Progenitor cell of endocrine pancreas (in vitro differentiated cells): Measurements from ENCODE around the gene TMX1. TPM values are rescaled to one million over a fixed set of nuclear protein-coding genes. Genes with fewer than 3 reads are reported as not detected.
A peak's percentile ranks its signal among the peaks of the same experiment; 100 is the strongest.

Experiments
- DNase-seq: peaks from one replicate; pipeline ENCODE4 v3.0.0; 2021; ENCODE audit warnings: low spot score; ENCODE audit not compliant: unreplicated experiment
- H3K27ac Mint-ChIP-seq: 2 replicates; pipeline ENCODE4 v1.8.0; 2021; ENCODE audit warnings: mild to moderate bottlenecking, moderate library complexity, mixed read lengths
- H3K27me3 Mint-ChIP-seq: 2 replicates; pipeline ENCODE4 v1.8.0; 2021; ENCODE audit warnings: mixed read lengths
- H3K36me3 Mint-ChIP-seq: 2 replicates; pipeline ENCODE4 v1.8.0; 2022; ENCODE audit warnings: mixed read lengths; ENCODE audit not compliant: insufficient read depth
- H3K4me1 Mint-ChIP-seq: 2 replicates; pipeline ENCODE4 v1.8.0; 2021; ENCODE audit warnings: low read depth, mixed read lengths
- H3K4me3 Mint-ChIP-seq: 2 replicates; pipeline ENCODE4 v1.8.0; 2021; ENCODE audit warnings: low read depth, mild to moderate bottlenecking, moderate library complexity, mixed read lengths
- H3K9me3 Mint-ChIP-seq: 2 replicates; pipeline ENCODE4 v1.8.0; 2021; ENCODE audit warnings: low read depth, mixed read lengths
- total RNA-seq: library from RNA; stranded (reverse); gene quantifications from 2 replicates; pipeline ENCODE4 v1.2.1, GENCODE V29; 2021
- TF ChIP-seq, protein P1 (sequence below): fragments of 200-600 bp; sonication (generic); IDR thresholded peaks from one replicate; pipeline ENCODE4 v1.5.0; 2021; ENCODE audit warnings: antibody characterized with exemption, mild to moderate bottlenecking; ENCODE audit not compliant: unreplicated experiment

The TMX1 gene
- total RNA-seq, 1 donor from 2014 or later = 31.3 TPM

GRCh38 chr14:51206462-51206861, 33.6 kb upstream of the TMX1 start:
- Mint-ChIP-seq H3K4me1 (no peaks in the 10 kb centered on the region), H3K36me3 (no peaks in the 10 kb centered on the region), H3K27ac (no peak overlapping the region), H3K27me3 (peaks cover 3% of the 10 kb centered on the region), H3K4me3 (no peak overlapping the region), H3K9me3 (no peaks in the 10 kb centered on the region)
- no peak for DNase-seq
- TF ChIP-seq, protein P1, sequence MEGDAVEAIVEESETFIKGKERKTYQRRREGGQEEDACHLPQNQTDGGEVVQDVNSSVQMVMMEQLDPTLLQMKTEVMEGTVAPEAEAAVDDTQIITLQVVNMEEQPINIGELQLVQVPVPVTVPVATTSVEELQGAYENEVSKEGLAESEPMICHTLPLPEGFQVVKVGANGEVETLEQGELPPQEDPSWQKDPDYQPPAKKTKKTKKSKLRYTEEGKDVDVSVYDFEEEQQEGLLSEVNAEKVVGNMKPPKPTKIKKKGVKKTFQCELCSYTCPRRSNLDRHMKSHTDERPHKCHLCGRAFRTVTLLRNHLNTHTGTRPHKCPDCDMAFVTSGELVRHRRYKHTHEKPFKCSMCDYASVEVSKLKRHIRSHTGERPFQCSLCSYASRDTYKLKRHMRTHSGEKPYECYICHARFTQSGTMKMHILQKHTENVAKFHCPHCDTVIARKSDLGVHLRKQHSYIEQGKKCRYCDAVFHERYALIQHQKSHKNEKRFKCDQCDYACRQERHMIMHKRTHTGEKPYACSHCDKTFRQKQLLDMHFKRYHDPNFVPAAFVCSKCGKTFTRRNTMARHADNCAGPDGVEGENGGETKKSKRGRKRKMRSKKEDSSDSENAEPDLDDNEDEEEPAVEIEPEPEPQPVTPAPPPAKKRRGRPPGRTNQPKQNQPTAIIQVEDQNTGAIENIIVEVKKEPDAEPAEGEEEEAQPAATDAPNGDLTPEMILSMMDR = no peak

- Mint-ChIP-seq H3K27me3 (peaks cover 3% of the 10 kb centered on the region), H3K4me3 (no peak overlapping the region), H3K4me1 (no peaks in the 10 kb centered on the region), H3K27ac (no peak overlapping the region), H3K9me3 (no peaks in the 10 kb centered on the region), H3K36me3 (no peaks in the 10 kb centered on the region)
- TF ChIP-seq, protein P1 = no peak
- DNase-seq = no peak
These were observed 32.4 kb upstream of the TMX1 start for GRCh38 chr14:51207621-51208020.

GRCh38 chr14:51208982-51209381, 31.1 kb upstream of the TMX1 start:
- H3K36me3 Mint-ChIP-seq = no peaks in the 10 kb centered on the region
- no peak for DNase-seq
- H3K27ac Mint-ChIP-seq = no peak overlapping the region
- no peaks in the 10 kb centered on the region for H3K27me3 Mint-ChIP-seq
- no peaks in the 10 kb centered on the region for H3K4me1 Mint-ChIP-seq
- no peaks in the 10 kb centered on the region for H3K9me3 Mint-ChIP-seq
- H3K4me3 Mint-ChIP-seq = no peak overlapping the region
- TF ChIP-seq, protein P1 = no peak

DNA sequence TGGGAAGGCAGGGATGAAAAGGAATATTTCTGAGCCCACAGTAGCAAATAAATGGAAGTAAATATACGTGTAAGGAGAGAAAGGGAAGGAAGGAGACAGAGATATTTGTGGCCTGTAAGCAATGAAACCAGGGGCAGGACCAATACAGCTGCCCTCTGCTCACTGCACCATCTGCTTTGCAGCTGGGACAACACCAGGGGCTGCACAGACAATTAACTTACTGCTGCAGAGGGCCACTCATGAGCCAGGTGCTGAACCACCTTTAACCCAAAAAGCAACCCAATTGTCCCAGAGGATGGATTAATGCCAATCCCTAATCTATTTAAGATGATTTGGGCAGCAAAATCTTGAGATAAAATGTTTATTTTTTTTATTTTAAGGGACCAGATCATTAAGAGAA, 30.6 kb upstream of the TMX1 start:
- Mint-ChIP-seq H3K4me3 (no peak overlapping the region), H3K27ac (peak overlapping the region; percentile 5), H3K4me1 (no peaks in the 10 kb centered on the region), H3K36me3 (no peaks in the 10 kb centered on the region), H3K9me3 (no peaks in the 10 kb centered on the region), H3K27me3 (no peaks in the 10 kb centered on the region)
- TF ChIP-seq, protein P1 = no peak
- DNase-seq = no peak

GRCh38 chr14:51210594-51210993, 29.5 kb upstream of the TMX1 start:
- DNase-seq = no peak
- TF ChIP-seq, protein P1 = no peak
- no peak overlapping the region for H3K4me3 Mint-ChIP-seq
- no peaks in the 10 kb centered on the region for H3K36me3 Mint-ChIP-seq
- no peak overlapping the region for H3K27ac Mint-ChIP-seq
- no peaks in the 10 kb centered on the region for H3K9me3 Mint-ChIP-seq
- H3K27me3 Mint-ChIP-seq = no peaks in the 10 kb centered on the region
- no peaks in the 10 kb centered on the region for H3K4me1 Mint-ChIP-seq
